ENCODE measurements around the gene PLAAT1.

GRCh38 chr3:193231201-193231600, 9.8 kb upstream of the PLAAT1 start:
- no peak for TF ChIP-seq CTCF (IDR thresholded peaks at IDR 0.05)
- no peak for TF ChIP-seq POLR2A (IDR thresholded peaks at IDR 0.05)

Measured in right lobe of liver (tissue), 4 donors.